Karpas-422 (cell line): ENCODE measurements around the gene FAXDC2. TPM values are rescaled to one million over a fixed set of nuclear protein-coding genes. Genes with fewer than 3 reads are reported as not detected.
"Not testable (repeated sequence)": the region's sequence is repeated elsewhere in the genome, so short reads cannot be mapped to it uniquely, and the experiment has no call there.

Experiments
- DNase-seq: peaks from one replicate; pipeline ENCODE4 v3.0.0-alpha.2; 2015
- H2AFZ ChIP-seq: fragments of 200-600 bp; sonication (generic); 2 replicates; pipeline ENCODE4 v1.6.1; 2014; ENCODE audit warnings: antibody characterized with exemption, low read length, mixed read lengths
- H3K27ac ChIP-seq: fragments of 200-600 bp; sonication (generic); 2 replicates; pipeline ENCODE4 v1.5.1; 2014; ENCODE audit warnings: mild to moderate bottlenecking, low read length, moderate library complexity
- H3K27me3 ChIP-seq: fragments of 200-600 bp; sonication (generic); 2 replicates; pipeline ENCODE4 v1.6.1; 2014; ENCODE audit warnings: low read length, mixed read lengths
- H3K36me3 ChIP-seq: fragments of 200-600 bp; sonication (generic); 2 replicates; pipeline ENCODE4 v1.6.1; 2014; ENCODE audit warnings: low read length, mixed read lengths; ENCODE audit not compliant: insufficient read depth
- H3K4me1 ChIP-seq: fragments of 200-600 bp; sonication (generic); 2 replicates; pipeline ENCODE4 v1.6.1; 2014; ENCODE audit warnings: mild to moderate bottlenecking, low read length, mixed read lengths
- H3K4me2 ChIP-seq: fragments of 200-600 bp; sonication (generic); 2 replicates; pipeline ENCODE4 v1.6.1; 2014; ENCODE audit warnings: low read length, low read depth, mild to moderate bottlenecking; ENCODE audit not compliant: poor library complexity, severe bottlenecking
- H3K4me3 ChIP-seq: fragments of 200-600 bp; sonication (generic); 2 replicates; pipeline ENCODE4 v1.5.1; 2014; ENCODE audit warnings: mild to moderate bottlenecking, antibody characterized with exemption, low read length, mixed read lengths
- H3K79me2 ChIP-seq: fragments of 200-600 bp; sonication (generic); 2 replicates; pipeline ENCODE4 v1.6.1; 2014; ENCODE audit warnings: mild to moderate bottlenecking, low read length, mixed read lengths
- H3K9ac ChIP-seq: fragments of 200-600 bp; sonication (generic); 2 replicates; pipeline ENCODE4 v1.6.0; 2014; ENCODE audit warnings: low read length
- H3K9me2 ChIP-seq: fragments of 200-600 bp; sonication (generic), shearing (Covaris generic); replicated peaks from 2 replicates; pipeline ENCODE4 v1.6.0; 2014; ENCODE audit warnings: mild to moderate bottlenecking, low read length, moderate library complexity; ENCODE audit not compliant: insufficient read depth
- H3K9me3 ChIP-seq: fragments of 300-700, 200-600 bp; sonication (generic); 2 replicates; pipeline ENCODE4 v1.6.1; 2014; ENCODE audit warnings: low read length, mixed read lengths
- H4K20me1 ChIP-seq: fragments of 200-600 bp; sonication (generic); 2 replicates; pipeline ENCODE4 v1.6.1; 2014; ENCODE audit warnings: mild to moderate bottlenecking, antibody characterized with exemption, low read length, low read depth; ENCODE audit not compliant: insufficient read depth
- total RNA-seq: library from RNA; depleted of rRNA; stranded (reverse); fragments of >200 nt; shearing (Covaris generic); gene quantifications from 2 replicates; pipeline ENCODE4 v1.2.3, GENCODE V29; 2014; ENCODE audit warnings: low replicate concordance

Gene FAXDC2
- total RNA-seq, 1 experiment from 2014 or later = not detected

DNA sequence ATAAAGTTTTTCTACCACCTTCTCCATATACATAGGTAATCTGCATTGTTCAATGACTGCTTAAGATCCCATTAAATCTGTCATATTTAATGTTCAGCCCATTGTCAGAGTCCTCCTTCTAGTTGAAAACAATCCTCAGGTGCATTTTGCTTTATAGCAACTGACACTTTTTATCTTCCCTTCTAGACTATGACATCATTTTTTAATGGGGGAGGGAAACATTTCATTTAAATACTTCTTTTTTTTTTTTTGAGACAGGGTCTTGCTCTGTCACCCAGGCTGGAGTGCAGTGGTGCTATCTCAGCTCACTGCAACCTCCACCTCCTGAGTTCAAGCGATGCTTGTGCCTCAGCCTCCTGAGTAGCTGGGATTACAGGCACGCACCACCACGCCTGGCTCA lies 17.6 kb downstream of the FAXDC2 start:
- H3K36me3 ChIP-seq = peaks cover 33% of the 10 kb centered on the region; the same call in 1 of the 2 replicates
- not testable (repeated sequence) for H3K9ac ChIP-seq, H3K4me1 ChIP-seq, H3K79me2 ChIP-seq, H4K20me1 ChIP-seq, H3K4me2 ChIP-seq, H2AFZ ChIP-seq, H3K9me2 ChIP-seq, H3K9me3 ChIP-seq, DNase-seq, H3K27ac ChIP-seq, H3K4me3 ChIP-seq, H3K27me3 ChIP-seq

GRCh38 chr5:154831451-154831850 lies 19.0 kb downstream of the FAXDC2 start:
- H3K9me3 ChIP-seq = no peaks in the 10 kb centered on the region
- no peaks in the 10 kb centered on the region for H3K4me1 ChIP-seq
- H3K4me3 ChIP-seq = no peak overlapping the region
- no peaks in the 10 kb centered on the region for H3K9me2 ChIP-seq
- H3K36me3 ChIP-seq = peaks cover 28% of the 10 kb centered on the region; the same call in 1 of the 2 replicates
- no peak for DNase-seq
- no peaks in the 10 kb centered on the region for H3K27me3 ChIP-seq
- no peaks in the 10 kb centered on the region for H4K20me1 ChIP-seq
- no peak overlapping the region for H2AFZ ChIP-seq
- no peak overlapping the region for H3K9ac ChIP-seq
- no peaks in the 10 kb centered on the region for H3K79me2 ChIP-seq
- no peak overlapping the region for H3K27ac ChIP-seq
- no peak overlapping the region for H3K4me2 ChIP-seq

DNA sequence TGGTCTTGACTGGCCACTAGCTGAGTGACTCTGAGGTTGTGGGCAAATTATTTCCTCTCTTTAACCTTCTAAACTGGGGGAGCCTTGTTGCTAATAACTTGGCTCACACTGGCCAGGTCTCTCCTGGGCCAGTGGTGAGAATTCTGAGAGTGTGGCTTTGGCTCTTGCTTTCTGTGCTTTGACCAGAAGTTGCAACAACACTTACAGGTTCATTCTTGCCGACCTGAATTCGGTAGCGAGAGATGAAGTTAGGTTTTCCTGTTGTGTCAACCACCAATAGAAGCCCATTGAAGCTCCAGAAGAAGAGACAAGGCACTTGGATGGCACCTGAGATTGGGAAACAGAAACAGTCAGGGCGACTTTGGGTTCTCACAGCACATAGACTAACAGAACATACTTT lies 19.8 kb downstream of the FAXDC2 start:
- Histone ChIP-seq H3K9me2 (no peaks in the 10 kb centered on the region), H3K27ac (no peak overlapping the region), H3K36me3 (peaks cover 28% of the 10 kb centered on the region; the same call in 1 of the 2 replicates), H3K79me2 (no peaks in the 10 kb centered on the region), H3K9me3 (no peaks in the 10 kb centered on the region), H4K20me1 (no peaks in the 10 kb centered on the region), H3K4me3 (no peak overlapping the region), H3K27me3 (no peaks in the 10 kb centered on the region), H3K9ac (no peak overlapping the region), H3K4me2 (no peak overlapping the region), H2AFZ (no peak overlapping the region), H3K4me1 (no peaks in the 10 kb centered on the region)
- DNase-seq = no peak

DNA sequence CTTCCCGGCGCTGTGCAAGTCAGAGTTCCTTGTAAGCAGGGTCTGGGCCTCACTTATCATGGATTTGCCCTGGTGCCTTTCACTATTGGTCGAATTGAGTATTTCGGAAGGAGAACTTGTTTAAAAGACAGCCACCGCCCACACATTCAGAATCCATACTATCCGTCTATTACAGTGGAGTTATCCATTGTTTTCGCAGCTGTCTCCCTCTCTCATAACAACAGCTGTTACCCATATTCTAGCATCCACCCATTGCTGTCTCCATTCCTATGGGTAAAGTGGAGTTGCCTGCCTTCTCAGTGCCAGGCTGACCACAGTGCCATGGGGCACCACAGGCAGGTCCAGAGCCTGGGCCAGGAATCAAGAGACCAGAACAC lies 20.2 kb downstream of the FAXDC2 start:
- no peak overlapping the region for H3K4me2 ChIP-seq
- no peaks in the 10 kb centered on the region for H3K79me2 ChIP-seq
- DNase-seq = no peak
- H3K36me3 ChIP-seq = peaks cover 28% of the 10 kb centered on the region; the same call in 1 of the 2 replicates
- no peaks in the 10 kb centered on the region for H3K9me3 ChIP-seq
- no peak overlapping the region for H3K9ac ChIP-seq
- H3K27me3 ChIP-seq = no peaks in the 10 kb centered on the region
- H2AFZ ChIP-seq = no peak overlapping the region
- H4K20me1 ChIP-seq = no peaks in the 10 kb centered on the region
- H3K27ac ChIP-seq = no peak overlapping the region
- no peak overlapping the region for H3K4me3 ChIP-seq
- no peaks in the 10 kb centered on the region for H3K9me2 ChIP-seq
- no peaks in the 10 kb centered on the region for H3K4me1 ChIP-seq

- Histone ChIP-seq H3K27ac (no peak overlapping the region), H3K36me3 (peaks cover 26% of the 10 kb centered on the region; the same call in 1 of the 2 replicates), H3K27me3 (no peaks in the 10 kb centered on the region), H3K9me3 (no peaks in the 10 kb centered on the region), H2AFZ (no peak overlapping the region), H3K4me1 (no peaks in the 10 kb centered on the region), H3K9me2 (no peaks in the 10 kb centered on the region), H3K4me2 (no peak overlapping the region), H4K20me1 (no peaks in the 10 kb centered on the region), H3K4me3 (no peak overlapping the region), H3K9ac (no peak overlapping the region), H3K79me2 (no peaks in the 10 kb centered on the region)
- DNase-seq = no peak
Observed at GRCh38 chr5:154829589-154830218, 20.7 kb downstream of the FAXDC2 start.

- peaks cover 24% of the 10 kb centered on the region; the same call in 1 of the 2 replicates for H3K36me3 ChIP-seq
- H3K9me3 ChIP-seq = no peaks in the 10 kb centered on the region
- H4K20me1 ChIP-seq = no peaks in the 10 kb centered on the region
- H3K4me2 ChIP-seq = no peak overlapping the region
- no peak overlapping the region for H3K27ac ChIP-seq
- H2AFZ ChIP-seq = no peak overlapping the region
- no peaks in the 10 kb centered on the region for H3K27me3 ChIP-seq
- H3K9me2 ChIP-seq = no peaks in the 10 kb centered on the region
- no peaks in the 10 kb centered on the region for H3K79me2 ChIP-seq
- H3K9ac ChIP-seq = no peak overlapping the region
- no peak overlapping the region for H3K4me3 ChIP-seq
- no peaks in the 10 kb centered on the region for H3K4me1 ChIP-seq
- DNase-seq = no peak
Observed at GRCh38 chr5:154829181-154829588, 21.2 kb downstream of the FAXDC2 start.

- Histone ChIP-seq H4K20me1 (no peaks in the 10 kb centered on the region), H3K79me2 (no peaks in the 10 kb centered on the region), H3K9me3 (no peaks in the 10 kb centered on the region), H3K27me3 (no peaks in the 10 kb centered on the region), H3K27ac (no peak overlapping the region), H3K36me3 (peaks cover 18% of the 10 kb centered on the region; the same call in 1 of the 2 replicates), H3K4me2 (no peak overlapping the region), H3K9me2 (no peaks in the 10 kb centered on the region), H3K9ac (no peak overlapping the region), H3K4me3 (no peak overlapping the region), H3K4me1 (no peaks in the 10 kb centered on the region), H2AFZ (no peak overlapping the region)
- DNase-seq = no peak
Observed at GRCh38 chr5:154824070-154824469, 26.3 kb downstream of the FAXDC2 start.

GRCh38 chr5:154823605-154824004 lies 26.8 kb downstream of the FAXDC2 start:
- DNase-seq = no peak
- Histone ChIP-seq H3K27ac (no peak overlapping the region), H3K79me2 (no peaks in the 10 kb centered on the region), H3K4me1 (no peaks in the 10 kb centered on the region), H3K4me2 (no peak overlapping the region), H3K27me3 (no peaks in the 10 kb centered on the region), H4K20me1 (no peaks in the 10 kb centered on the region), H2AFZ (no peak overlapping the region), H3K9me3 (no peaks in the 10 kb centered on the region), H3K4me3 (no peak overlapping the region), H3K9me2 (no peaks in the 10 kb centered on the region), H3K36me3 (peaks cover 22% of the 10 kb centered on the region; the same call in 1 of the 2 replicates), H3K9ac (no peak overlapping the region)
